ENCODE data around the gene MMP24OS. TPM values are rescaled to one million over a fixed set of nuclear protein-coding genes. Genes with fewer than 3 reads are reported as not detected.

Gene MMP24OS
- total RNA-seq, 4 donors from 2014 or later, result 19.6 to 47.2 (median 26.9) TPM

GRCh38 chr20:35290887-35291417 is 13.0 kb upstream of the MMP24OS start:
- no peaks in the 10 kb centered on the region for H3K9me3 ChIP-seq
- TF ChIP-seq EP300 (IDR thresholded peaks at IDR 0.05) (no peak), POLR2A (IDR thresholded peaks at IDR 0.05) (no peak), POLR2AphosphoS5 (IDR thresholded peaks at IDR 0.05) (no peak)
- TF ChIP-seq, protein P1, sequence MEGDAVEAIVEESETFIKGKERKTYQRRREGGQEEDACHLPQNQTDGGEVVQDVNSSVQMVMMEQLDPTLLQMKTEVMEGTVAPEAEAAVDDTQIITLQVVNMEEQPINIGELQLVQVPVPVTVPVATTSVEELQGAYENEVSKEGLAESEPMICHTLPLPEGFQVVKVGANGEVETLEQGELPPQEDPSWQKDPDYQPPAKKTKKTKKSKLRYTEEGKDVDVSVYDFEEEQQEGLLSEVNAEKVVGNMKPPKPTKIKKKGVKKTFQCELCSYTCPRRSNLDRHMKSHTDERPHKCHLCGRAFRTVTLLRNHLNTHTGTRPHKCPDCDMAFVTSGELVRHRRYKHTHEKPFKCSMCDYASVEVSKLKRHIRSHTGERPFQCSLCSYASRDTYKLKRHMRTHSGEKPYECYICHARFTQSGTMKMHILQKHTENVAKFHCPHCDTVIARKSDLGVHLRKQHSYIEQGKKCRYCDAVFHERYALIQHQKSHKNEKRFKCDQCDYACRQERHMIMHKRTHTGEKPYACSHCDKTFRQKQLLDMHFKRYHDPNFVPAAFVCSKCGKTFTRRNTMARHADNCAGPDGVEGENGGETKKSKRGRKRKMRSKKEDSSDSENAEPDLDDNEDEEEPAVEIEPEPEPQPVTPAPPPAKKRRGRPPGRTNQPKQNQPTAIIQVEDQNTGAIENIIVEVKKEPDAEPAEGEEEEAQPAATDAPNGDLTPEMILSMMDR (IDR thresholded peaks at IDR 0.05), result no peak
- WGBS, 2 donors (ENCODE audit: low coverage in 1 of 2), result 63% methylated on average over 2 of the region's 7 CpGs; no CpG with 5 or more reads in 1 of the 2 donors

DNA sequence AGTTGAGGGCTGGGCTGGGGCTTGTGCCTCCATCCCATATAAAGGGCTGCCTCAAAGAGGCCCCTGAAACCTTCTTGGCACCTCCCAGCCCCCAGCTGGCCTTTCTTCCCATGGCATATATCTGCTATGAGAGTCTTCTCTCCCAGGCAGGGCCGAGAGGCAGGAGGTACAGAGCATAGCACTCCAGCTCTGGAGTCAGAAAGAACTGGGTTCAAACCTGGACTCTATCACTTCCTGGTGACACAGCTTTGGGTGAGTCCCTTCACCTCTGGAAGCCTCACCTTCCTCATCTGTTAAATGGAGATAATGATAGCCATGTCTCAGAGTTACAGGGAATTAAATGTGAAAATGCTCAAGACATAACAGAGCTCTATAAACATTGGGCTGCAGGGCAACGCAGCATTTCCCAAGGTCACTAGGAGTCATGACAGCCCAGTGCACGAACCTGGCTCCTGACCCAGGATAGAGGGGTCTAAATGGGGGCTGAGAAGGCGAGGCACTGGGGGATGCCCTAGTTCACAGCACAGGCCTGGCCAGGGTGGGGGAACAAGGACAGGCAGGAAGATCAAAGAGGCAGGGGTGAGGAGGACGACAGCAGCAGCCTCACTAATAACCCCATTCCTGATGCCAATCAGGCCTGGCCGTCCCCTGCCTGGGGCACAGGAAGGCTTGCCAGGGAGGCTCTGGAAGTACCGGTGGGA is 12.4 kb upstream of the MMP24OS start:
- H3K4me1 ChIP-seq, result peaks cover 0 to 2% (median 0%) of the 10 kb centered on the region in 3 donors
- no peak overlapping the region for H3K27ac ChIP-seq
- no peak for TF ChIP-seq EP300 (IDR thresholded peaks at IDR 0.05)
- TF ChIP-seq POLR2A (IDR thresholded peaks at IDR 0.05), result no peak
- TF ChIP-seq, protein P1 (IDR thresholded peaks at IDR 0.05), result no peak
- no peak for TF ChIP-seq POLR2AphosphoS5 (IDR thresholded peaks at IDR 0.05)
- H3K36me3 ChIP-seq, result no peaks in the 10 kb centered on the region
- peaks cover 16% of the 10 kb centered on the region for H3K27me3 ChIP-seq
- WGBS, 2 donors (ENCODE audit: low coverage in 1 of 2), result 43% methylated on average over 2 of the region's 7 CpGs; no CpG with 5 or more reads in 1 of the 2 donors
- ATAC-seq, result no peak
- H3K9me3 ChIP-seq, result no peaks in the 10 kb centered on the region
- H3K4me3 ChIP-seq, result no peak overlapping the region

More at GRCh38 chr20:35290887-35291417, 13.0 kb upstream of the MMP24OS start:
- ATAC-seq, result no peak
- peaks cover 16% of the 10 kb centered on the region for H3K27me3 ChIP-seq
- H3K36me3 ChIP-seq, result no peaks in the 10 kb centered on the region
- no peak overlapping the region for H3K4me3 ChIP-seq
- H3K27ac ChIP-seq, result no peak overlapping the region
- no peaks in the 10 kb centered on the region for H3K4me1 ChIP-seq

DNA sequence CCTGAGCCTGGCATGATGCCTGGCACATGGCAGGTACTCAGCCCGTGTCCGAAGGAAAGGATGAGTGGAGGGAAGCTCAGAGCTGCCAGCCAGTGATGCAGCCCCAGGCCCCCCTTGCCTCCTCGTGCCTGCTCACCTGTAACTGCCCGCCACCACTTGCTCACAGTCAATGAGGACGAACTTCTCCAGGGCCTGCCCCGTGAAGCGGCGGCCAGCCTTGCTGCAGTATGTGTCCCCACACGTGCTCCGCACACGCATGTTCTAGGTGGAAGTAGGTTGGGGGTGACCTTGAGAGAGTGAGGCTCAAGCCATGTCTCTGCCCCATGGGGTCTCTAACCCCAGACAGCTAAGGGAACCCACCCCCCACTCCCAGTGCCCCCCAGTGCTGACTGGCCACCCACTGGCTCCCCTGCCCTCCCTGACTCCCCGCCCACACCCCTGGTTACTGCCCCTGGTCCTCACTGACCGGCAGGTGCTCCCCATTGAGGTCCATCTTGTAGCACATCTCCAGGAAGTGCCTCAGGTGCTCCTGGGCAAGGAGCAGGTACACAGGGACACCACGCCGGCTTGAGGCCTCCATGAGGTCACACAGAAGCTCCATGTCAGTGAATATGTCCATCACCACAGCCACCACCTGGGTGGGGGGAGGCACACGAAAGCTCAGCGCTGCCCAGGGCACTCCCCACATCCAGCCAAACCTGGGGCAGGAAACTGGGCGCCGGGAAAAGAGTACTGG is 10.6 kb upstream of the MMP24OS start:
- Histone ChIP-seq H3K4me1 (peaks cover 4 to 14% (median 8%) of the 10 kb centered on the region in 3 donors), H3K9me3 (no peaks in the 10 kb centered on the region)
- no peak for TF ChIP-seq POLR2AphosphoS5 (IDR thresholded peaks at IDR 0.05)
- TF ChIP-seq, protein P1 (IDR thresholded peaks at IDR 0.05), result no peak
- TF ChIP-seq EP300 (IDR thresholded peaks at IDR 0.05), result no peak
- TF ChIP-seq POLR2A (IDR thresholded peaks at IDR 0.05), result no peak

DNA sequence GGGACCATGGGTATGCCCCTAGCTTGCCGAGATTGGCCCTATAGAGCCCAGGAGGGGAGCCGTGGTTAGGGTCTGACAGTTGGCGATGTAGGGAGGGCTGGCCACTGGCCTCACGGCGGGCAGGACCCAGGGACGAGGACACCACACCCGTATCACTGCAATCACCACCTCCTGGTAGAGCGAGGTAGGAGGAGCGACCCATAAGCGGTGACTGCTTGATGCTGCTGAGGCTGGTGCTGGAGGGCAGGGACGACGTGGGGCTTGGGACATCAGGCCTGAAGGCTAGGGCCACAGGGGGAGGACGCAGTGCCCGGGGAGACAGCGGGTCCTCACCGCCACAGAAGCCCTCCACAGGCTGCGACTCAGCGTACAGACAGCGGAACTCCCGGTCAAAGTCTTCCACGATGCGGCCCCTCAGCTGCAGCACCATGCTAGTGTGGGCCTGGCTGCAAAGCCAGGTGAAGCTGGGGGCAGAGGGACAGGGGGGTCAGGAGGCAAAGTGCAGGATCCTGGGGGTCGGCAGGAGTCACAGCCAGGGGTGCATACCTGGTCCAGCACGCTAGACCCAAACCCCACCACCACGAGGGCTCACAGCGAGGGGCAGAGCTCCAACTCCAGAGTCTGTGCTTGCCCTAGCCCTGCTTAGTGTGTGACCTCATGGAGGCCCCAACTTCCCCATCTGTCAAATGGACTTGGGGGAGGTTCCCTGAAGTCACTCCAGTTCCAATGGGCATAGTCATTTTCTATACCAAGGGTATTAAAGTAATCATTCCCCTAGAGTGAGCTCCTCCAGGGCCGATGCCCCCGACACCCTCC is 9.8 kb upstream of the MMP24OS start:
- WGBS, 2 donors (ENCODE audit: low coverage in 1 of 2), result 80 to 88% methylated on average over 1 to 8 of the region's 28 CpGs
- H3K27me3 ChIP-seq, result peaks cover 8% of the 10 kb centered on the region
- H3K27ac ChIP-seq, result no peak overlapping the region
- peaks cover 6 to 22% (median 15%) of the 10 kb centered on the region in 3 donors for H3K4me1 ChIP-seq
- TF ChIP-seq POLR2AphosphoS5 (IDR thresholded peaks at IDR 0.05), result no peak
- TF ChIP-seq POLR2A (IDR thresholded peaks at IDR 0.05), result no peak
- no peak for TF ChIP-seq EP300 (IDR thresholded peaks at IDR 0.05)
- H3K4me3 ChIP-seq, result no peak overlapping the region
- no peaks in the 10 kb centered on the region for H3K9me3 ChIP-seq
- peaks cover 0 to 5% of the 10 kb centered on the region in 2 donors for H3K36me3 ChIP-seq
- ATAC-seq, result no peak

More for the DNA sequence above, 10.6 kb upstream of the MMP24OS start:
- H3K36me3 ChIP-seq, result no peaks in the 10 kb centered on the region
- ATAC-seq, result no peak
- H3K27ac ChIP-seq, result no peak overlapping the region
- H3K4me3 ChIP-seq, result no peak overlapping the region
- 80 to 85% methylated on average over 1 to 4 of the region's 19 CpGs for WGBS, 2 donors (ENCODE audit: low coverage in 1 of 2)
- H3K27me3 ChIP-seq, result peaks cover 8% of the 10 kb centered on the region

Measured in gastroesophageal sphincter (tissue), 4 donors.